Right atrium auricular region (tissue), 2 donors: ENCODE measurements around the gene GSK3A. TPM values are rescaled to one million over a fixed set of nuclear protein-coding genes. Genes with fewer than 3 reads are reported as not detected.

Experiments
- DNase-seq: peaks from one replicate; pipeline ENCODE4 v3.0.0-alpha.2; 2019; ENCODE audit warnings: low spot score
- H3K27ac ChIP-seq, 2 donors: fragments of 200-600 bp; sonication (generic); 1 replicate in 1 of 2; 2 replicates in 1 of 2; pipeline ENCODE4 v1.5.1; 2016 to 2019
- H3K27me3 ChIP-seq, 2 donors: fragments of 200-600 bp; sonication (generic); one replicate each; pipeline versions ENCODE4 v1.5.1 to v1.6.0; 2017 to 2019
- H3K36me3 ChIP-seq: fragments of 200-600 bp; sonication (generic); one replicate; pipeline ENCODE4 v1.5.1; 2016
- H3K4me1 ChIP-seq, 2 donors: fragments of 200-600 bp; sonication (generic); one replicate each; pipeline versions ENCODE4 v1.5.1 to v1.6.0; 2017 to 2019
- H3K4me3 ChIP-seq, 2 donors: fragments of 200-600 bp; sonication (generic); 1 replicate in 1 of 2; 2 replicates in 1 of 2; pipeline ENCODE4 v1.5.1; 2017 to 2019; ENCODE audit warnings: mild to moderate bottlenecking in 1 of 2, moderate library complexity in 1 of 2
- H3K9me3 ChIP-seq, 2 donors: fragments of 200-600 bp; sonication (generic); one replicate each; pipeline ENCODE4 v1.5.1; 2019
- CTCF ChIP-seq, 2 donors: fragments of 200-600 bp; sonication (generic); IDR thresholded peaks; one replicate each; pipeline ENCODE4 v1.5.1; 2019; ENCODE audit warnings: antibody characterized with exemption in 2 of 2
- total RNA-seq, 2 donors: library from RNA; depleted of rRNA; stranded (reverse); fragments of >200 nt; gene quantifications; one replicate each; pipeline ENCODE4 v1.1.0, GENCODE V29; 2016

GSK3A gene
- total RNA-seq, 2 donors from 2014 or later = 18.1 to 27.9 TPM

GRCh38 chr19:42279155-42279901 lies 36.9 kb upstream of the GSK3A start:
- Histone ChIP-seq H3K4me3 (peak overlapping the region; percentile 81 to 89), H3K27ac (peak overlapping the region; percentile 97 to 99), H3K36me3 (peaks cover 10% of the 10 kb centered on the region), H3K27me3 (no peaks in the 10 kb centered on the region), H3K9me3 (no peaks in the 10 kb centered on the region), H3K4me1 (peaks cover 0 to 84% of the 10 kb centered on the region in 2 donors)
- no peak for DNase-seq
- TF ChIP-seq CTCF (IDR thresholded peaks at IDR 0.05) = no peak

- H3K4me1 ChIP-seq = peaks cover 0 to 85% of the 10 kb centered on the region in 2 donors
- H3K9me3 ChIP-seq = no peaks in the 10 kb centered on the region
- no peaks in the 10 kb centered on the region for H3K27me3 ChIP-seq
- no peak for TF ChIP-seq CTCF (IDR thresholded peaks at IDR 0.05)
- no peak for DNase-seq
- peak overlapping the region; percentile 97 to 99 for H3K27ac ChIP-seq
- peaks cover 17% of the 10 kb centered on the region for H3K36me3 ChIP-seq
- no peak overlapping the region for H3K4me3 ChIP-seq
Observed at GRCh38 chr19:42278452-42279154, 36.2 kb upstream of the GSK3A start.

- Histone ChIP-seq H3K36me3 (peaks cover 24% of the 10 kb centered on the region), H3K27me3 (no peaks in the 10 kb centered on the region), H3K4me3 (no peak overlapping the region), H3K27ac (peak overlapping the region; percentile 97 to 99), H3K4me1 (peaks cover 0 to 80% of the 10 kb centered on the region in 2 donors), H3K9me3 (no peaks in the 10 kb centered on the region)
- TF ChIP-seq CTCF (IDR thresholded peaks at IDR 0.05) = no peak
- DNase-seq = no peak
Observed at GRCh38 chr19:42277821-42278451, 35.5 kb upstream of the GSK3A start.

GRCh38 chr19:42276821-42277220 lies 34.4 kb upstream of the GSK3A start:
- H3K27me3 ChIP-seq = no peaks in the 10 kb centered on the region
- H3K4me1 ChIP-seq = peaks cover 0 to 72% of the 10 kb centered on the region in 2 donors
- no peaks in the 10 kb centered on the region for H3K9me3 ChIP-seq
- peak overlapping the region in 1 of 2 donors; percentile 99 for H3K27ac ChIP-seq
- peaks cover 35% of the 10 kb centered on the region for H3K36me3 ChIP-seq
- no peak overlapping the region for H3K4me3 ChIP-seq
- no peak for TF ChIP-seq CTCF (IDR thresholded peaks at IDR 0.05)
- DNase-seq = no peak

GRCh38 chr19:42276284-42276683 lies 33.9 kb upstream of the GSK3A start:
- peaks cover 0 to 72% of the 10 kb centered on the region in 2 donors for H3K4me1 ChIP-seq
- H3K36me3 ChIP-seq = peaks cover 35% of the 10 kb centered on the region
- no peak overlapping the region for H3K4me3 ChIP-seq
- H3K9me3 ChIP-seq = no peaks in the 10 kb centered on the region
- no peak for TF ChIP-seq CTCF (IDR thresholded peaks at IDR 0.05)
- no peak overlapping the region for H3K27ac ChIP-seq
- no peak for DNase-seq
- H3K27me3 ChIP-seq = no peaks in the 10 kb centered on the region
